ENCODE data around the gene SORD. TPM values are rescaled to one million over a fixed set of nuclear protein-coding genes. Genes with fewer than 3 reads are reported as not detected.
A peak's percentile ranks its signal among the peaks of the same experiment; 100 is the strongest.
"Not testable (repeated sequence)": the region's sequence is repeated elsewhere in the genome, so short reads cannot be mapped to it uniquely, and the experiment has no call there.

The SORD gene
- total RNA-seq, 2 experiments from 2014 or later, result 7.1 to 7.5 TPM

- H3K36me3 Mint-ChIP-seq (ENCODE audit: low read depth); H3K27me3 Mint-ChIP-seq (ENCODE audit: low read depth); H3K9me3 Mint-ChIP-seq (ENCODE audit: insufficient read depth); ATAC-seq; H3K4me3 Mint-ChIP-seq; POLR2A ChIA-PET; DNase-seq; H3K27ac Mint-ChIP-seq; CTCF ChIA-PET; H3K4me1 Mint-ChIP-seq (ENCODE audit: low read depth): not testable (repeated sequence)
Measured at GRCh38 chr15:45001180-45001579, 21.8 kb upstream of the SORD start.

DNA sequence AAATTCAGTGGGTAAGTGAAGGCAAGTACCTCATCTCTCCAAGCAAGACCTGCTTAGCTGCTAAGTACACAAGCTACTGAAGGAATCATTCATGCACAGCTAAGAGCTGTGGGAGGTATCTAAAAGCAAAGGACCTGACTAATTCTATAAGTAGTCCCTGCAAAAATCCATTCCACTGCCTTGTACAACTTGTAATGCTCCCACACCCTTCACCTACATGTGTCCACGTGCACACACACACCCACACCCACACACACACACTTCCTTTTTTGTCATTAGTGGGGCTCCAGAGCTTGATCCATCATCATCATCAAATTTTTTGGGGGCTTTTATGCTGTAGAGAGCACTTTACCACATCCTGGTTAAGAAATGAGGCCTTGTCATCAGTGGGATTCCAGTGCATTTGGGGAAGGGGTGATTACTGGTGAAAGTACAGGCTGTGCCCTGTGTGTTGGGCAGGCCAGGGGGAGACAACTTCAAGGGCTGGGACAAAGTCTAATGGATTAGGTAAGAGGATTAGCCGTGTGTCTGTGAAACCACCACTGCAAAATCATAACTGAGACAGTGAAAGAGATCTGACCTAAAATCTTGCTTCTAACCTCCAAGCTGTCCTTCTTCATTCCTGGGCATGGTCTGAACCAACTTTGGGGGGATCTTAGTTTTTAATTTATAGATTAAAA is 19.1 kb upstream of the SORD start:
- H3K27me3 Mint-ChIP-seq (ENCODE audit: low read depth); H3K27ac Mint-ChIP-seq; DNase-seq; ATAC-seq; H3K4me1 Mint-ChIP-seq (ENCODE audit: low read depth); H3K9me3 Mint-ChIP-seq (ENCODE audit: insufficient read depth); H3K36me3 Mint-ChIP-seq (ENCODE audit: low read depth); H3K4me3 Mint-ChIP-seq; POLR2A ChIA-PET: not testable (repeated sequence)
- CTCF ChIA-PET, result interaction anchor here (1.2 kb wide), 1 partner anchor 150 kb away, joined by 3 read pairs; no protein-coding TSS in a partner anchor

GRCh38 chr15:45004590-45005175 is 18.3 kb upstream of the SORD start:
- H3K27me3 Mint-ChIP-seq (ENCODE audit: low read depth); H3K4me1 Mint-ChIP-seq (ENCODE audit: low read depth); ATAC-seq; H3K27ac Mint-ChIP-seq; H3K36me3 Mint-ChIP-seq (ENCODE audit: low read depth); H3K9me3 Mint-ChIP-seq (ENCODE audit: insufficient read depth); H3K4me3 Mint-ChIP-seq; CTCF ChIA-PET; DNase-seq; POLR2A ChIA-PET: not testable (repeated sequence)

DNA sequence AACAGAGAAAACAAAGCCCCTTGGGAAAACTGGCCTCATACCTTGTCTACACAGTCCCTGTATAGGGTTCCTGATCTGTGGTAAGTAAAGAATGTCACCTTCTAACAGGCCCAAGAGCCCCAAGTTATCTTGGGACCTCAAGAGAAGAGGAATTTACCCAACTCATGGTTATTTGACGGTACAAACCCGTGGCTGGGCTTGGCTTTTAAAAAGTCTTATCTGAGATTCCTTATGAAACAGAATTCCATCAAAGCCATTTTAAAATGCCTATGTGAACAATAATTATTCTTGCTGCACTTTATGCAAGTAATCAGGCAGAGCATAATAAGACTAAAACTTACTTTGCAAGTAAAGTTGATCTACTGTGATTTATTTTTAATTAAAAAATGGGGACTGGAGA is 13.9 kb upstream of the SORD start:
- Mint-ChIP-seq H3K27ac (no peak overlapping the region), H3K4me1 (ENCODE audit: low read depth) (no peaks in the 10 kb centered on the region), H3K27me3 (ENCODE audit: low read depth) (peaks cover 2% of the 10 kb centered on the region), H3K36me3 (ENCODE audit: low read depth) (no peaks in the 10 kb centered on the region), H3K9me3 (ENCODE audit: insufficient read depth) (peaks cover 6% of the 10 kb centered on the region), H3K4me3 (no peak overlapping the region)
- CTCF ChIA-PET, result no interaction called here
- ATAC-seq (no peak), DNase-seq (no peak)
- POLR2A ChIA-PET, result no interaction called here

DNA sequence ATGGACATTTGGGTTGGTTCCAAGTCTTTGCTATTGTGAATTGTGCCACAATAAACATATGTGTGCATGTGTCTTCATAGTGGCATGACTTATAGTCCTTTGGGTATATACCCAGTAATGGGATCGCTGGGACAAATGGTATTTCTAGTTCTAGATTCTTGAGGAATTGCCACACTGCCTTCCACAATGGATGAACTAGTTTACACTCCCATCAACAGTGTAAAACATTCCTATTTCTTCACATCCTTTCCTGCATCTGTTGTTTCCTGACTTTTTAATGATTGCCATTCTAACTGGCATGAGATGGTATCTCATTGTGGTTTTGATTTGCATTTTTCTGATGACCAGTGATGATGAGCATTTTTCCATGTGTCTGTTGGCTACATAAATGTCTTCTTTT is 7.9 kb upstream of the SORD start:
- peaks cover 39% of the 10 kb centered on the region for H3K27me3 Mint-ChIP-seq (ENCODE audit: low read depth)
- CTCF ChIA-PET; DNase-seq; POLR2A ChIA-PET; H3K36me3 Mint-ChIP-seq (ENCODE audit: low read depth); ATAC-seq; H3K4me3 Mint-ChIP-seq; H3K9me3 Mint-ChIP-seq (ENCODE audit: insufficient read depth); H3K27ac Mint-ChIP-seq; H3K4me1 Mint-ChIP-seq (ENCODE audit: low read depth): not testable (repeated sequence)

- ATAC-seq; H3K4me3 Mint-ChIP-seq; H3K36me3 Mint-ChIP-seq (ENCODE audit: low read depth); H3K9me3 Mint-ChIP-seq (ENCODE audit: insufficient read depth); DNase-seq; H3K27ac Mint-ChIP-seq: not testable (repeated sequence)
- ChIA-PET POLR2A (interaction anchor here (0.6 kb wide), 1 partner anchor 36 kb away, joined by 5 read pairs; no protein-coding TSS in a partner anchor), CTCF (interaction anchor here (1.5 kb wide), 1 partner anchor 98 kb away, joined by 3 read pairs; no protein-coding TSS in a partner anchor)
- H3K4me1 Mint-ChIP-seq (ENCODE audit: low read depth), result peaks cover 21% of the 10 kb centered on the region
- H3K27me3 Mint-ChIP-seq (ENCODE audit: low read depth), result peaks cover 42% of the 10 kb centered on the region
Measured at GRCh38 chr15:45020222-45020900, 2.6 kb upstream of the SORD start.

GRCh38 chr15:45020901-45021259 is 2.1 kb upstream of the SORD start:
- H3K27ac Mint-ChIP-seq; CTCF ChIA-PET; POLR2A ChIA-PET; DNase-seq; H3K9me3 Mint-ChIP-seq (ENCODE audit: insufficient read depth); ATAC-seq; H3K36me3 Mint-ChIP-seq (ENCODE audit: low read depth); H3K4me3 Mint-ChIP-seq: not testable (repeated sequence)
- Mint-ChIP-seq H3K4me1 (ENCODE audit: low read depth) (peaks cover 25% of the 10 kb centered on the region), H3K27me3 (ENCODE audit: low read depth) (peaks cover 40% of the 10 kb centered on the region)

GRCh38 chr15:45021348-45021747 is 1.6 kb upstream of the SORD start:
- ATAC-seq (no peak), DNase-seq (no peak)
- ChIA-PET CTCF (no interaction called here), POLR2A (no interaction called here)
- peaks cover 37% of the 10 kb centered on the region for H3K27me3 Mint-ChIP-seq (ENCODE audit: low read depth)
- H3K9me3 Mint-ChIP-seq (ENCODE audit: insufficient read depth), result no peaks in the 10 kb centered on the region
- H3K36me3 Mint-ChIP-seq (ENCODE audit: low read depth), result no peaks in the 10 kb centered on the region
- no peak overlapping the region for H3K4me3 Mint-ChIP-seq
- no peak overlapping the region for H3K27ac Mint-ChIP-seq
- H3K4me1 Mint-ChIP-seq (ENCODE audit: low read depth), result peaks cover 30% of the 10 kb centered on the region

DNA sequence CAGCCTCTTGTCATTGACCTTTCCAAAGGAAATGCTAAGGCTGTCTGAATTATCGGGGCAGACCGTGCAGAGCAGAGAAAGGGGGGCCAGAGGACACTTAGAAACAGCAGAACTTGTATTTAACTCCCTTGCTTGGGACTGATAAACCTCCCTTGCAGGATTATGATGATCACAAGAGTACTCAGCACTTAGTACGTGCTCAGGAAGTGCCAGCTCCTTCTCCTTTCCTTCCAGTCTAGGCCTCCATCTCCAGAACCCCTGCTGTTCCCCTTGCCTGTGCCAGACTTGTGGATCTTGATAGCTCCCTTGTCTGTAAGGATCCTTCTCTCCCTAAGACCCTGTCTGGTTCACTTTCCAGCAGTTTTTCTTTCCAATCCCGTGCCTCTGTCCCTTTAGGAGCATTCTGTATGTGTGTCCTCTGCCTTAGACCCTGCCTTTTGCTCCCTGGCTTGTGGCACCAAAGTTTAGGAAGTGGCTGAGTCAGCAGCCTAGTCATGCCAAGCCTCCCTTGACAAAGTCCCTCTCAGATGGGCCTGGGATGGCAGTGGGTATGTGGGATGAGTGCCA is 747 bp downstream of the SORD start:
- ChIA-PET CTCF (interaction anchor here (0.8 to 2.3 kb wide), 5 partner anchors 12 to 445 kb away, joined by 3 to 13 read pairs (median 4); no protein-coding TSS in a partner anchor), POLR2A (no interaction called here)
- Mint-ChIP-seq H3K36me3 (ENCODE audit: low read depth) (no peaks in the 10 kb centered on the region), H3K4me3 (peak overlapping the region; percentile 81), H3K27me3 (ENCODE audit: low read depth) (peaks cover 18% of the 10 kb centered on the region), H3K27ac (peak overlapping the region; percentile 68), H3K4me1 (ENCODE audit: low read depth) (peaks cover 32% of the 10 kb centered on the region), H3K9me3 (ENCODE audit: insufficient read depth) (no peaks in the 10 kb centered on the region)
- no peak for ATAC-seq
- DNase-seq, result no peak

GRCh38 chr15:45024649-45025048 is 1.7 kb downstream of the SORD start:
- POLR2A ChIA-PET; H3K9me3 Mint-ChIP-seq (ENCODE audit: insufficient read depth); H3K36me3 Mint-ChIP-seq (ENCODE audit: low read depth); H3K4me3 Mint-ChIP-seq; H3K27ac Mint-ChIP-seq; DNase-seq; ATAC-seq; CTCF ChIA-PET: not testable (repeated sequence)
- Mint-ChIP-seq H3K4me1 (ENCODE audit: low read depth) (peaks cover 32% of the 10 kb centered on the region), H3K27me3 (ENCODE audit: low read depth) (peaks cover 10% of the 10 kb centered on the region)

- H3K4me3 Mint-ChIP-seq; DNase-seq; H3K9me3 Mint-ChIP-seq (ENCODE audit: insufficient read depth); ATAC-seq; H3K27me3 Mint-ChIP-seq (ENCODE audit: low read depth); POLR2A ChIA-PET; CTCF ChIA-PET; H3K36me3 Mint-ChIP-seq (ENCODE audit: low read depth); H3K27ac Mint-ChIP-seq: not testable (repeated sequence)
- peaks cover 32% of the 10 kb centered on the region for H3K4me1 Mint-ChIP-seq (ENCODE audit: low read depth)
Measured at GRCh38 chr15:45025627-45026026, 2.6 kb downstream of the SORD start.

DNA sequence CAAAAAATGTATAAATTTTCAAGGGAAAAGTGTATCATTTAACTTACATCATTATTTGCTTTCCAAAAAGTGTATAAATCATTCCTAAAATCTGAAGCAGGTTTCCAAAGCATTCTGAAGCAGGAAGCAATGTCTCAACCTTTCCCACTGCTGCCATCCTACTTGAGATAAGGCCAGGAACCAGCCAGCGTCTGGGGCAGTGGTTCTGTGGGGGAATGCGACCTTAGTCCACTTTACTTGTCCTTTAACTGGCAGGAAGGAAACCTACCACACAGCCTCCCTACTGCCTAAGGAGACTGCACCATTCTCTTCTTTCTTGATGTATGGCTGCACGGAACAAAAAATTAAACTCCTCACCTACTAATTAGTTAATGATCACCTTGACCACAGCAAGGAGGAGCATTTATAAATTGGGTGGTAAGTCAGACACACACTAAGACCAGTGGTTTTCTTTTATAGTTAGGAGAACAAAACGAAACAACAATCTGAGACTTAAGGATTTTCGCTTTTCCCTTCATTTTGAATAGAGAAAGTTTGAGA is 3.7 kb downstream of the SORD start:
- H3K4me1 Mint-ChIP-seq (ENCODE audit: low read depth), result peaks cover 32% of the 10 kb centered on the region
- POLR2A ChIA-PET, result no interaction called here
- H3K9me3 Mint-ChIP-seq (ENCODE audit: insufficient read depth), result no peaks in the 10 kb centered on the region
- H3K27ac Mint-ChIP-seq, result no peak overlapping the region
- H3K36me3 Mint-ChIP-seq (ENCODE audit: low read depth), result peaks cover 7% of the 10 kb centered on the region
- ATAC-seq, result no peak
- no peaks in the 10 kb centered on the region for H3K27me3 Mint-ChIP-seq (ENCODE audit: low read depth)
- no peak overlapping the region for H3K4me3 Mint-ChIP-seq
- CTCF ChIA-PET, result interaction anchor here (1.3 kb wide), 1 partner anchor 95 kb away, joined by 4 read pairs; no protein-coding TSS in a partner anchor
- DNase-seq, result no peak
